GM19023 (cell line): ENCODE measurements around the gene DIS3L2.
"Not testable (repeated sequence)": the region's sequence is repeated elsewhere in the genome, so short reads cannot be mapped to it uniquely, and the experiment has no call there.

Experiments used
- ATAC-seq: cut with Tn5 transposase; IDR thresholded peaks from one replicate; pipeline ENCODE4 v1.9.1; 2021; ENCODE audit warnings: mild to moderate bottlenecking, moderate library complexity; ENCODE audit not compliant: unreplicated experiment

The DIS3L2 gene

GRCh38 chr2:231928481-231928880 lies 33.0 kb upstream of the DIS3L2 start:
- no peak for ATAC-seq

- ATAC-seq = no peak
Observed at GRCh38 chr2:231928901-231929725, 32.4 kb upstream of the DIS3L2 start.

- ATAC-seq = no peak
Observed at GRCh38 chr2:231929961-231930592, 31.4 kb upstream of the DIS3L2 start.

GRCh38 chr2:231930593-231931281 lies 30.8 kb upstream of the DIS3L2 start:
- no peak for ATAC-seq

GRCh38 chr2:231931481-231931915 lies 30.0 kb upstream of the DIS3L2 start:
- ATAC-seq = no peak

- ATAC-seq = no peak
Observed at GRCh38 chr2:231932711-231932970, 28.9 kb upstream of the DIS3L2 start.

GRCh38 chr2:231932985-231933915 lies 28.3 kb upstream of the DIS3L2 start:
- ATAC-seq = no peak

GRCh38 chr2:231933916-231934401 lies 27.6 kb upstream of the DIS3L2 start:
- no peak for ATAC-seq

GRCh38 chr2:231934441-231935206 lies 26.9 kb upstream of the DIS3L2 start:
- no peak for ATAC-seq

- ATAC-seq = no peak
Observed at GRCh38 chr2:231935207-231935524, 26.3 kb upstream of the DIS3L2 start.

GRCh38 chr2:231935815-231936214 lies 25.7 kb upstream of the DIS3L2 start:
- ATAC-seq = no peak

GRCh38 chr2:231936491-231936890 lies 25.0 kb upstream of the DIS3L2 start:
- ATAC-seq = no peak

GRCh38 chr2:231937057-231937456 lies 24.5 kb upstream of the DIS3L2 start:
- ATAC-seq = no peak

GRCh38 chr2:231939022-231939421 lies 22.5 kb upstream of the DIS3L2 start:
- no peak for ATAC-seq

GRCh38 chr2:231940795-231941194 lies 20.7 kb upstream of the DIS3L2 start:
- ATAC-seq = no peak

GRCh38 chr2:231941673-231942072 lies 19.8 kb upstream of the DIS3L2 start:
- no peak for ATAC-seq

GRCh38 chr2:231942180-231942579 lies 19.3 kb upstream of the DIS3L2 start:
- ATAC-seq = no peak

GRCh38 chr2:231946241-231946814 lies 15.2 kb upstream of the DIS3L2 start:
- ATAC-seq = no peak

GRCh38 chr2:231947112-231947511 lies 14.4 kb upstream of the DIS3L2 start:
- ATAC-seq = not testable (repeated sequence)

GRCh38 chr2:231947694-231948093 lies 13.8 kb upstream of the DIS3L2 start:
- no peak for ATAC-seq
